B cell (primary cell): ENCODE data around the gene GSC2. TPM values are rescaled to one million over a fixed set of nuclear protein-coding genes. Genes with fewer than 3 reads are reported as not detected.
A peak's percentile ranks its signal among the peaks of the same experiment; 100 is the strongest.

Experiments
- ATAC-seq: fragments of 200-7000 bp; cut with Tn5 transposase; one replicate; pipeline ENCODE4 v1.10.0; 2021; ENCODE audit warnings: low read depth, mild to moderate bottlenecking, moderate number of reproducible peaks, moderate library complexity
- CTCF ChIA-PET: fragments of 350-600 bp; sonication (Branson Sonifier 250); formaldehyde crosslinking; loops from one replicate; lab custom pipeline; 2021; ENCODE audit warnings: antibody characterized with exemption, inconsistent platforms; lab: Charles Lee
- POLR2A ChIA-PET: fragments of 350-600 bp; sonication (Branson Sonifier 250); formaldehyde crosslinking; loops from one replicate; lab custom pipeline; 2021; ENCODE audit warnings: antibody characterized with exemption; lab: Charles Lee
- DNase-seq: peaks from one replicate; pipeline ENCODE4 v3.0.0; 2013
- H2AFZ ChIP-seq: 2 replicates; pipeline ENCODE4 v1.6.1; 2012; ENCODE audit warnings: mild to moderate bottlenecking, low read depth, low read length; ENCODE audit not compliant: insufficient read depth, poor library complexity, severe bottlenecking
- H3K27ac ChIP-seq, 2 donors: 1 replicate in 1 of 2; 2 replicates in 1 of 2; pipeline ENCODE4 v1.5.1; 2012 to 2013; ENCODE audit warnings: low read length in 2 of 2, mild to moderate bottlenecking in 2 of 2, moderate library complexity in 1 of 2
- H3K27me3 ChIP-seq, 4 experiments: fragments of 200-600 bp in 1 of 4; sonication (generic) in 1 of 4; replicated peaks in 1 of 4; 1 replicate in 2 of 4; 2 replicates in 2 of 4; pipeline versions ENCODE4 v1.6.1 to v1.7.0; 2013 to 2016; ENCODE audit warnings: low read length in 3 of 4, mild to moderate bottlenecking in 2 of 4, mixed read lengths in 1 of 4, moderate library complexity in 1 of 4; ENCODE audit not compliant: insufficient read depth in 4 of 4, control insufficient read depth in 3 of 4; ENCODE audit errors: control extremely low read depth in 1 of 4
- H3K36me3 ChIP-seq, 2 experiments: replicated peaks in 1 of 2; 1 replicate in 1 of 2; 2 replicates in 1 of 2; pipeline versions ENCODE4 v1.6.1 to v1.7.1; 2013; ENCODE audit warnings: low read length in 1 of 2; ENCODE audit not compliant: insufficient read depth in 2 of 2, control insufficient read depth in 1 of 2; ENCODE audit errors: control extremely low read depth in 1 of 2, extremely low read depth in 1 of 2
- H3K4me1 ChIP-seq, 2 donors: fragments of 200-600 bp in 1 of 2; sonication (generic) in 1 of 2; 1 replicate in 1 of 2; 2 replicates in 1 of 2; pipeline versions ENCODE4 v1.5.1 to v1.6.1; 2013 to 2017; ENCODE audit warnings: low read length in 2 of 2; ENCODE audit not compliant: control insufficient read depth in 2 of 2, insufficient read depth in 2 of 2
- H3K4me2 ChIP-seq: replicated peaks from 2 replicates; pipeline ENCODE3; 2012; ENCODE audit warnings: mild to moderate bottlenecking, low read depth, low read length; ENCODE audit not compliant: poor library complexity, severe bottlenecking
- H3K4me3 ChIP-seq, 5 experiments: fragments of 200-600 bp in 1 of 5; sonication (generic) in 1 of 5; 1 replicate in 3 of 5; 2 replicates in 2 of 5; pipeline versions ENCODE4 v1.5.1 to v1.7.0; 2011 to 2016; ENCODE audit warnings: low read length in 4 of 5, mild to moderate bottlenecking in 4 of 5, low read depth in 2 of 5, control low read depth in 1 of 5, moderate library complexity in 1 of 5; ENCODE audit not compliant: insufficient read depth in 1 of 5; ENCODE audit errors: control extremely low read depth in 1 of 5, extremely low read depth in 1 of 5
- H3K79me2 ChIP-seq: fragments of 200-600 bp; sonication (generic); one replicate; pipeline ENCODE4 v1.6.0; 2016; ENCODE audit warnings: low read length; ENCODE audit not compliant: control insufficient read depth, insufficient read depth
- H3K9ac ChIP-seq: fragments of 200-600 bp; sonication (generic); 2 replicates; pipeline ENCODE4 v1.6.1; 2017; ENCODE audit warnings: mild to moderate bottlenecking, low read length, moderate library complexity
- H3K9me3 ChIP-seq, 3 donors: one replicate each; pipeline versions ENCODE4 v1.6.1 to v1.7.1; 2013; ENCODE audit warnings: low read length in 2 of 3; ENCODE audit not compliant: control insufficient read depth in 2 of 3, insufficient read depth in 1 of 3; ENCODE audit errors: control extremely low read depth in 1 of 3
- H4K20me1 ChIP-seq: 2 replicates; pipeline ENCODE4 v1.6.0; 2012; ENCODE audit warnings: mild to moderate bottlenecking, low read length; ENCODE audit not compliant: insufficient read depth, control insufficient read depth, poor library complexity, severe bottlenecking
- H3K27ac Mint-ChIP-seq: one replicate; pipeline ENCODE4 v1.8.0; 2021; ENCODE audit warnings: mixed read lengths
- H3K27me3 Mint-ChIP-seq: one replicate; pipeline ENCODE4 v1.8.0; 2021; ENCODE audit warnings: mixed read lengths
- H3K4me1 Mint-ChIP-seq: one replicate; pipeline ENCODE4 v1.8.0; 2021; ENCODE audit warnings: mixed read lengths
- H3K4me3 Mint-ChIP-seq: one replicate; pipeline ENCODE4 v1.8.0; 2021; ENCODE audit warnings: mixed read lengths
- H3K9me3 Mint-ChIP-seq: one replicate; pipeline ENCODE4 v1.8.0; 2022; ENCODE audit warnings: mixed read lengths; ENCODE audit not compliant: insufficient read depth
- CTCF ChIP-seq: fragments of 200-600 bp; IDR thresholded peaks from one replicate; pipeline ENCODE4 v1.8.0; 2022; ENCODE audit warnings: antibody characterized with exemption, mild to moderate bottlenecking
- EZH2 ChIP-seq: IDR thresholded peaks from 2 replicates; pipeline ENCODE4 v1.6.1; 2012; ENCODE audit warnings: borderline replicate concordance, low read depth, mild to moderate bottlenecking, moderate library complexity, low read length; ENCODE audit not compliant: insufficient read depth, poor library complexity, severe bottlenecking
- WGBS: methylation state at CpG from one replicate; pipeline ENCODE4 v1.1.5; 2013; ENCODE audit warnings: missing lambda C conversion rate; ENCODE audit not compliant: insufficient coverage; 5-methylcytosine and 5-hydroxymethylcytosine counted together
- intact Hi-C: fragments of 100-400 bp; cut with micrococcal nuclease; formaldehyde crosslinking; loops from one replicate; pipeline ENCODE4 v1.10.0; 2022
- polyA plus RNA-seq: library from polyadenylated mRNA; depleted of rRNA; stranded (reverse); fragments of >200 nt; gene quantifications from 2 replicates; pipeline ENCODE4 v1.2.3, GENCODE V29; 2012
- total RNA-seq, 2 donors: library from RNA; stranded (reverse); fragments of 120-200 nt in 1 of 2; gene quantifications; 1 replicate in 1 of 2; 2 replicates in 1 of 2; pipeline versions ENCODE4 v1.2.3 to v1.2.4, GENCODE V29; 2013 to 2022

Gene GSC2
- total and polyA plus RNA-seq, 2 donors (not counting 1 experiment from before 2014, with no cell fraction given), result not detected

- ChIA-PET POLR2A (interaction anchor here (0.6 kb wide), 1 partner anchor 9 kb away, joined by 9 read pairs; no protein-coding TSS in a partner anchor), CTCF (interaction anchor here (1.0 kb wide), 1 partner anchor 16 kb away, joined by 3 read pairs; the partner anchor contains the start of gene ESS2)
- WGBS, result 90% methylated on average over 7 of the region's 7 CpGs
- H3K79me2 ChIP-seq, result peaks cover 1% of the 10 kb centered on the region
- TF ChIP-seq EZH2 (no peak), CTCF (no peak)
- H3K9ac ChIP-seq, result no peak overlapping the region
- H3K4me3 Mint-ChIP-seq, result no peak overlapping the region
- peaks cover 2% of the 10 kb centered on the region in 2 donors for H3K4me1 ChIP-seq
- no peak overlapping the region for H3K4me2 ChIP-seq
- ATAC-seq (no peak), DNase-seq (no peak)
- H3K27ac Mint-ChIP-seq, result no peak overlapping the region
- no peak overlapping the region for H2AFZ ChIP-seq
- no peaks in the 10 kb centered on the region for H3K27me3 ChIP-seq
- no peaks in the 10 kb centered on the region for H3K4me1 Mint-ChIP-seq
- no peak overlapping the region for H3K27ac ChIP-seq
- no peak overlapping the region for H3K4me3 ChIP-seq
- intact Hi-C loops, result no loop called here
- no peaks in the 10 kb centered on the region for H3K27me3 Mint-ChIP-seq
- H3K9me3 ChIP-seq, result no peaks in the 10 kb centered on the region
- H3K9me3 Mint-ChIP-seq, result no peaks in the 10 kb centered on the region
- no peaks in the 10 kb centered on the region for H4K20me1 ChIP-seq
- H3K36me3 ChIP-seq, result peaks cover 0 to 5% of the 10 kb centered on the region in 2 experiments
These were observed 22.1 kb downstream of the GSC2 start for GRCh38 chr22:19128009-19128401.

- Histone ChIP-seq H3K4me1 (peaks cover 6 to 7% of the 10 kb centered on the region in 2 donors), H3K4me3 (no peak overlapping the region), H3K36me3 (no peaks in the 10 kb centered on the region), H3K79me2 (peaks cover 6% of the 10 kb centered on the region), H3K9me3 (no peaks in the 10 kb centered on the region), H3K9ac (no peak overlapping the region), H3K27ac (no peak overlapping the region), H3K27me3 (no peaks in the 10 kb centered on the region), H4K20me1 (no peaks in the 10 kb centered on the region), H2AFZ (no peak overlapping the region), H3K4me2 (no peak overlapping the region)
- no peaks in the 10 kb centered on the region for H3K9me3 Mint-ChIP-seq
- ATAC-seq (no peak), DNase-seq (no peak)
- H3K4me1 Mint-ChIP-seq, result peaks cover 5% of the 10 kb centered on the region
- no peaks in the 10 kb centered on the region for H3K27me3 Mint-ChIP-seq
- ChIA-PET POLR2A (interaction anchor here (0.6 kb wide), 1 partner anchor 8 kb away, joined by 9 read pairs; no protein-coding TSS in a partner anchor), CTCF (interaction anchor here (1.0 kb wide), 1 partner anchor 17 kb away, joined by 3 read pairs; the partner anchor contains the start of gene ESS2)
- peak overlapping the region; percentile 54 for H3K27ac Mint-ChIP-seq
- intact Hi-C loops, result no loop called here
- WGBS, result 92% methylated on average over 15 of the region's 16 CpGs
- no peak for TF ChIP-seq CTCF
- no peak for TF ChIP-seq EZH2
- H3K4me3 Mint-ChIP-seq, result no peak overlapping the region
These were observed 22.6 kb downstream of the GSC2 start for GRCh38 chr22:19127329-19128008.
